NCI-H748 (cell line): ENCODE measurements around the gene UGCG.

Source experiments
- DNase-seq: peaks from one replicate; lab custom pipeline; 2025; ENCODE audit not compliant: unreplicated experiment; lab: John Stamatoyannopoulos, UW

Gene UGCG

GRCh38 chr9:111979561-111979960 lies 82.9 kb downstream of the UGCG start:
- no peak for DNase-seq

GRCh38 chr9:111980398-111980797 lies 83.8 kb downstream of the UGCG start:
- no peak for DNase-seq

- DNase-seq = no peak
These were observed 86.9 kb downstream of the UGCG start for GRCh38 chr9:111983484-111983908.

DNA sequence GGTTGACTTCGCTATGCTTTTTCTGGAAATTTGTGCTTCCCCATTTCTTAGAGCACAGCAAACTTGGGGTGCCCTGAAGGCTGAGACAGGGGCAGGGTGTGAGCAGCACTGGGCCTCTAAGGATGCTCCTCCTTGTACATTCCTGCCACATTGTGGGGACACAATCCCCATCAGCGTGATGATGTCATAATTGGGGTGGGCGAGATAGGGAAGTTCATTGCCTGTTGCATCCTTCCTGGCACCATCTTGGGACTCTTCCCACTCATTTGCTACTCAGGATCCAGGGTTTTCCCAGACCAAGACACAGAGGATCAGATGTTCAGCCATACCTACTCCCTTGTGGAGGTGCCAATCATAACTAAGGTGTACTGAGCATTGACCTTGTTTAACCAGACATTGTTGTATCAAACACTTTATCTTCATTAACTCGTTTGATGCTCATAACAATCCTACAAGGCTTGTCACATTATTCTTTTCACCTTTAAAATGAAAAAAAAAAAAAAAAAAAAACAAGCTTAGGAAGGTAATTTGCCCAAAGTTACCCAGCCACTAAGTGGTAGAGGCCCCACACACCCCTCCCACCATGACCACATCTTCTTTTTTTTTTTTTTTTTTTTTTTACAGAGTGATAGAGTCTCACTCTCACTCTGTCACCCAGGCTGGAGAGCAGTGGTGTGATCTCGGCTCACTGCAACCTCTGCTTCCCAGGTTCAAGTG lies 87.6 kb downstream of the UGCG start:
- DNase-seq = no peak
